HepG2 (cell line): ENCODE data around the gene TBX10. TPM values are rescaled to one million over a fixed set of nuclear protein-coding genes. Genes with fewer than 3 reads are reported as not detected.

ENCODE experiments used
- ARNTL ChIP-seq: sonication (generic); formaldehyde crosslinking; IDR thresholded peaks from 2 replicates; pipeline ENCODE4 v1.4.0; 2020; ENCODE audit warnings: mild to moderate bottlenecking, missing genetic modification reagents
- HNRNPL ChIP-seq: fragments of 200-400 bp; formaldehyde crosslinking; IDR thresholded peaks from 2 replicates; pipeline ENCODE4 v1.6.1; 2017; ENCODE audit warnings: mild to moderate bottlenecking, low read depth, low read length
- IRF2 ChIP-seq: IDR thresholded peaks from 2 replicates; pipeline ENCODE4 v1.6.1; 2018; ENCODE audit warnings: missing genetic modification reagents, missing compliant biosample characterization
- KAT7 ChIP-seq: IDR thresholded peaks from 2 replicates; pipeline ENCODE4 v1.6.1; 2018; ENCODE audit warnings: borderline replicate concordance, missing compliant biosample characterization
- KDM6A ChIP-seq: IDR thresholded peaks from 2 replicates; pipeline ENCODE4 v1.6.1; 2016; ENCODE audit warnings: low read depth
- MEF2D ChIP-seq: sonication (generic); formaldehyde crosslinking; IDR thresholded peaks from 2 replicates; pipeline ENCODE4 v1.5.1; 2020; ENCODE audit warnings: mild to moderate bottlenecking, missing genetic modification reagents
- NAIF1 ChIP-seq: sonication (generic); formaldehyde crosslinking; IDR thresholded peaks from 2 replicates; pipeline ENCODE4 v1.5.0; 2020; ENCODE audit warnings: mild to moderate bottlenecking, missing genetic modification reagents, borderline replicate concordance
- SUZ12 ChIP-seq: fragments of 150-350 bp; IDR thresholded peaks from 2 replicates; pipeline ENCODE4 v1.6.1; 2014; ENCODE audit warnings: low read depth, low read length
- ZBTB1 ChIP-seq: sonication (generic); formaldehyde crosslinking; IDR thresholded peaks from 2 replicates; pipeline ENCODE4 v1.4.0; 2020; ENCODE audit warnings: missing genetic modification reagents, borderline replicate concordance
- ZNF563 ChIP-seq: sonication (generic); formaldehyde crosslinking; IDR thresholded peaks from 2 replicates; pipeline ENCODE4 v1.8.0; 2022; ENCODE audit warnings: mild to moderate bottlenecking, moderate library complexity, missing genetic modification reagents
- ZSCAN9 ChIP-seq: IDR thresholded peaks from 2 replicates; pipeline ENCODE4 v1.6.1; 2016; ENCODE audit warnings: borderline replicate concordance
- polyA plus RNA-seq, 8 experiments: library from polyadenylated mRNA; depleted of rRNA in 3 of 8; stranded (reverse) in 7 of 8; unstranded in 1 of 8; fragments of >200 nt; fragmentation: Illumina TruSeq in 4 of 8; extraction: Trizol in 4 of 8; gene quantifications; 2 replicates each; pipeline versions ENCODE4 v1.2.1 to v1.2.3, GENCODE V29; 2011 to 2016; ENCODE audit warnings: low read depth in 4 of 8, missing spikeins in 1 of 8, mixed read lengths in 1 of 8; ENCODE audit not compliant: insufficient read depth in 1 of 8
- total RNA-seq, 5 experiments: library from RNA; depleted of rRNA; stranded (reverse); fragments of >200 nt; fragmentation: Illumina TruSeq; extraction: Trizol; gene quantifications; 2 replicates each; pipeline ENCODE4 v1.2.3, GENCODE V29; 2016; ENCODE audit warnings: low read depth in 1 of 5
- TF ChIP-seq, protein P1 (sequence below): sonication (generic); formaldehyde crosslinking; IDR thresholded peaks from 2 replicates; pipeline ENCODE4 v1.4.0; 2020; ENCODE audit warnings: missing genetic modification reagents, mild to moderate bottlenecking, borderline replicate concordance
- TF ChIP-seq, protein P2 (sequence below): sonication (generic); formaldehyde crosslinking; IDR thresholded peaks from 2 replicates; pipeline ENCODE4 v1.4.0; 2020; ENCODE audit warnings: mild to moderate bottlenecking, low read depth, missing genetic modification reagents
- TF ChIP-seq, protein P3 (sequence below): sonication (generic); formaldehyde crosslinking; IDR thresholded peaks from 2 replicates; pipeline ENCODE4 v1.8.0; 2022; ENCODE audit warnings: low read depth, missing genetic modification reagents
- TF ChIP-seq, protein P4 (sequence below), 2 experiments: sonication (generic) in 1 of 2; formaldehyde crosslinking in 1 of 2; IDR thresholded peaks; 2 replicates each; pipeline versions ENCODE4 v1.6.1 to v1.9.0; 2014 to 2022; ENCODE audit warnings: antibody characterized with exemption in 1 of 2, borderline replicate concordance in 1 of 2, inconsistent platforms in 1 of 2, low read depth in 1 of 2, missing genetic modification reagents in 1 of 2

The TBX10 gene
- total and polyA plus RNA-seq, 2 of the 13 experiments (the other 11 are each of a cell fraction or from before 2014, with no cell fraction given), result 0.27 to 1.7 TPM

DNA sequence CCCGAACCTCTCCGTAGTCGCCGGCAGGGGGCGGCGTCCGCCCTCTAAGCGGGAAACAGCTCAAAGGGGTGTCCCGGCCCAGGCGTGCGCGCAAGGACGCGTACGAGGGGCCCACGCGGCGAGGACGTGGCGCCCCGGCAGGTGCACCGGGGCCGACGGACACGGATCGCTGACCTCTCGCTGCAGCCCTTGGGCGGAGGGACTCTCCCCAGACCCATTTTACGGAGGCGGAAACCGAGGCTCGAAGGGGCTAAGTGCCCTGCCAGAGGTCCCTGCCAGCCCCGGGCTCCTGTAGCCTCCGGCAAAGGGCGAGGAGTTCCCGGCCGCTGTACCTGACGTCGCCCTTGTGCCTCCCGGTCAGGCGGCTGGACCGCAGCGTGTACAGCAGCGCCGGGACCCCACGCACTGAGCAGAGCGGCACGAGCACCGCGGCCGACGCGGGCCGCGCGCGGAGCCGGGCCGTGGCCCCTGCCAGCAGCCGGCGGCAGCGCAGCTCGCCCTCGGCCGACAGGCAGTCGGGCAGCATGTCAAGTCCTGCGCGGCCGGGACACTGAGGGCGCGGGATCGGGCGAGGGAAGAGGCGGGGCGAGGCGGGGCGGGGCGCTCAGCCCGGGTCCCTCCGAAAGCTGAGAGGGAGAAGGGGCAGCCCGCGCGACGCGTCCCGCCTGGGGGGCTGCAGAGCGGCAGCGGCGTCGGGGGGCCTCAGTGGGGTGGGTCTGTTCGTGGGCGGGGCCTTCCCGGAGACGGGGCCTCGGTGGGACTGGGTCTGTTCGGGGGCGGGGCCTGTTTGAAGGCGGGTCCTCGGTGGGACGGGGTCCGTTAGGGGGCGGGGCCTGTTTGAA, 10.0 kb downstream of the TBX10 start, which contains the start of gene NUDT8 (continued):
- TF ChIP-seq, protein P1, sequence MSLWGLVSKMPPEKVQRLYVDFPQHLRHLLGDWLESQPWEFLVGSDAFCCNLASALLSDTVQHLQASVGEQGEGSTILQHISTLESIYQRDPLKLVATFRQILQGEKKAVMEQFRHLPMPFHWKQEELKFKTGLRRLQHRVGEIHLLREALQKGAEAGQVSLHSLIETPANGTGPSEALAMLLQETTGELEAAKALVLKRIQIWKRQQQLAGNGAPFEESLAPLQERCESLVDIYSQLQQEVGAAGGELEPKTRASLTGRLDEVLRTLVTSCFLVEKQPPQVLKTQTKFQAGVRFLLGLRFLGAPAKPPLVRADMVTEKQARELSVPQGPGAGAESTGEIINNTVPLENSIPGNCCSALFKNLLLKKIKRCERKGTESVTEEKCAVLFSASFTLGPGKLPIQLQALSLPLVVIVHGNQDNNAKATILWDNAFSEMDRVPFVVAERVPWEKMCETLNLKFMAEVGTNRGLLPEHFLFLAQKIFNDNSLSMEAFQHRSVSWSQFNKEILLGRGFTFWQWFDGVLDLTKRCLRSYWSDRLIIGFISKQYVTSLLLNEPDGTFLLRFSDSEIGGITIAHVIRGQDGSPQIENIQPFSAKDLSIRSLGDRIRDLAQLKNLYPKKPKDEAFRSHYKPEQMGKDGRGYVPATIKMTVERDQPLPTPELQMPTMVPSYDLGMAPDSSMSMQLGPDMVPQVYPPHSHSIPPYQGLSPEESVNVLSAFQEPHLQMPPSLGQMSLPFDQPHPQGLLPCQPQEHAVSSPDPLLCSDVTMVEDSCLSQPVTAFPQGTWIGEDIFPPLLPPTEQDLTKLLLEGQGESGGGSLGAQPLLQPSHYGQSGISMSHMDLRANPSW (CRISPR knock-in tag), result no peak
- TF ChIP-seq NAIF1, result no peak
- TF ChIP-seq, protein P2, sequence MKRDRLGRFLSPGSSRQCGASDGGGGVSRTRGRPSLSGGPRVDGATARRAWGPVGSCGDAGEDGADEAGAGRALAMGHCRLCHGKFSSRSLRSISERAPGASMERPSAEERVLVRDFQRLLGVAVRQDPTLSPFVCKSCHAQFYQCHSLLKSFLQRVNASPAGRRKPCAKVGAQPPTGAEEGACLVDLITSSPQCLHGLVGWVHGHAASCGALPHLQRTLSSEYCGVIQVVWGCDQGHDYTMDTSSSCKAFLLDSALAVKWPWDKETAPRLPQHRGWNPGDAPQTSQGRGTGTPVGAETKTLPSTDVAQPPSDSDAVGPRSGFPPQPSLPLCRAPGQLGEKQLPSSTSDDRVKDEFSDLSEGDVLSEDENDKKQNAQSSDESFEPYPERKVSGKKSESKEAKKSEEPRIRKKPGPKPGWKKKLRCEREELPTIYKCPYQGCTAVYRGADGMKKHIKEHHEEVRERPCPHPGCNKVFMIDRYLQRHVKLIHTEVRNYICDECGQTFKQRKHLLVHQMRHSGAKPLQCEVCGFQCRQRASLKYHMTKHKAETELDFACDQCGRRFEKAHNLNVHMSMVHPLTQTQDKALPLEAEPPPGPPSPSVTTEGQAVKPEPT (CRISPR knock-in tag), result peak; percentile 44; the same call in 1 of the 2 replicates
- no peak for TF ChIP-seq IRF2 (CRISPR knock-in tag)
- TF ChIP-seq ARNTL (CRISPR knock-in tag), result peak; percentile 50; the same call in 1 of the 2 replicates
- no peak for TF ChIP-seq MEF2D
- TF ChIP-seq ZBTB1 (CRISPR knock-in tag), result no peak
- no peak; the same call in 1 of the 2 replicates for TF ChIP-seq KAT7
- no peak for TF ChIP-seq KDM6A (CRISPR knock-in tag)
- peak; percentile 74; the same call in 1 of the 2 replicates for TF ChIP-seq ZNF563 (CRISPR knock-in tag)
- TF ChIP-seq, protein P3, sequence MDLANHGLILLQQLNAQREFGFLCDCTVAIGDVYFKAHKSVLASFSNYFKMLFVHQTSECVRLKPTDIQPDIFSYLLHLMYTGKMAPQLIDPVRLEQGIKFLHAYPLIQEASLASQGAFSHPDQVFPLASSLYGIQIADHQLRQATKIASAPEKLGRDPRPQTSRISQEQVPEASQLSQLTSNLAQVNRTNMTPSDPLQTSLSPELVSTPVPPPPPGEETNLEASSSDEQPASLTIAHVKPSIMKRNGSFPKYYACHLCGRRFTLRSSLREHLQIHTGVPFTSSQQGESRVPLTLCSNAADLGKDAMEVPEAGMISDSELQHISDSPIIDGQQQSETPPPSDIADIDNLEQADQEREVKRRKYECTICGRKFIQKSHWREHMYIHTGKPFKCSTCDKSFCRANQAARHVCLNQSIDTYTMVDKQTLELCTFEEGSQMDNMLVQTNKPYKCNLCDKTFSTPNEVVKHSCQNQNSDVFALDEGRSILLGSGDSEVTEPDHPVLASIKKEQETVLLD (CRISPR knock-in tag), result no peak
- TF ChIP-seq ZSCAN9 (CRISPR knock-in tag), result peak; percentile 76; the same call in 1 of the 2 replicates
- 0 out of 2 replicates have a peak, but pooled peaks have one; percentile 7 for TF ChIP-seq HNRNPL
- TF ChIP-seq, protein P4, sequence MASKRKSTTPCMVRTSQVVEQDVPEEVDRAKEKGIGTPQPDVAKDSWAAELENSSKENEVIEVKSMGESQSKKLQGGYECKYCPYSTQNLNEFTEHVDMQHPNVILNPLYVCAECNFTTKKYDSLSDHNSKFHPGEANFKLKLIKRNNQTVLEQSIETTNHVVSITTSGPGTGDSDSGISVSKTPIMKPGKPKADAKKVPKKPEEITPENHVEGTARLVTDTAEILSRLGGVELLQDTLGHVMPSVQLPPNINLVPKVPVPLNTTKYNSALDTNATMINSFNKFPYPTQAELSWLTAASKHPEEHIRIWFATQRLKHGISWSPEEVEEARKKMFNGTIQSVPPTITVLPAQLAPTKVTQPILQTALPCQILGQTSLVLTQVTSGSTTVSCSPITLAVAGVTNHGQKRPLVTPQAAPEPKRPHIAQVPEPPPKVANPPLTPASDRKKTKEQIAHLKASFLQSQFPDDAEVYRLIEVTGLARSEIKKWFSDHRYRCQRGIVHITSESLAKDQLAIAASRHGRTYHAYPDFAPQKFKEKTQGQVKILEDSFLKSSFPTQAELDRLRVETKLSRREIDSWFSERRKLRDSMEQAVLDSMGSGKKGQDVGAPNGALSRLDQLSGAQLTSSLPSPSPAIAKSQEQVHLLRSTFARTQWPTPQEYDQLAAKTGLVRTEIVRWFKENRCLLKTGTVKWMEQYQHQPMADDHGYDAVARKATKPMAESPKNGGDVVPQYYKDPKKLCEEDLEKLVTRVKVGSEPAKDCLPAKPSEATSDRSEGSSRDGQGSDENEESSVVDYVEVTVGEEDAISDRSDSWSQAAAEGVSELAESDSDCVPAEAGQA (IDR thresholded peaks at IDR 0.05; ENCODE audit: low read depth), result no peak
- TF ChIP-seq, protein P4 (CRISPR knock-in tag; IDR thresholded peaks at IDR 0.05; ENCODE audit: borderline replicate concordance), result 0 out of 2 replicates have a peak, but pooled peaks have one; percentile 49
- no peak for TF ChIP-seq SUZ12
